ENCODE data around the gene KRTAP4-8.
"Not testable (repeated sequence)": the region's sequence is repeated elsewhere in the genome, so short reads cannot be mapped to it uniquely, and the experiment has no call there.

The KRTAP4-8 gene

DNA sequence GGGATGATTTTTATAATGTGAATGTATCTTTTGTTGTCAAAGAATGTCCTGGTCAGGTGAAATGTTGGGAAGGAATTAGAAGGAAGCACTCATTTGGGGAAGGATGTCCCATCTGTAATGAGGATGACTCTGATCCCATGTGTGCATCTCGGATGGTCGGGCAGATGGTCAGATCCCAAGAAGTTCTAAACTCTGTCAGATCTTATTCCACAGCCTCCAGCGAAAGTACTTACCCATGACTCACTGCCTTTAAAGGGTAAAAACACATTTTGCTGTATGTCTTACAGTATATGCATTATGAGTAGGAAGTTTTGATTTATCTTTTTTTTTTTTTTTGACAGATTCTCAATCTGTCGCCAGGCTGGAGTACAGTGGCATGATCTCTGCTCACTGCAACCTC lies 20.8 kb upstream of the KRTAP4-8 start:
- TF ChIP-seq, protein P1, sequence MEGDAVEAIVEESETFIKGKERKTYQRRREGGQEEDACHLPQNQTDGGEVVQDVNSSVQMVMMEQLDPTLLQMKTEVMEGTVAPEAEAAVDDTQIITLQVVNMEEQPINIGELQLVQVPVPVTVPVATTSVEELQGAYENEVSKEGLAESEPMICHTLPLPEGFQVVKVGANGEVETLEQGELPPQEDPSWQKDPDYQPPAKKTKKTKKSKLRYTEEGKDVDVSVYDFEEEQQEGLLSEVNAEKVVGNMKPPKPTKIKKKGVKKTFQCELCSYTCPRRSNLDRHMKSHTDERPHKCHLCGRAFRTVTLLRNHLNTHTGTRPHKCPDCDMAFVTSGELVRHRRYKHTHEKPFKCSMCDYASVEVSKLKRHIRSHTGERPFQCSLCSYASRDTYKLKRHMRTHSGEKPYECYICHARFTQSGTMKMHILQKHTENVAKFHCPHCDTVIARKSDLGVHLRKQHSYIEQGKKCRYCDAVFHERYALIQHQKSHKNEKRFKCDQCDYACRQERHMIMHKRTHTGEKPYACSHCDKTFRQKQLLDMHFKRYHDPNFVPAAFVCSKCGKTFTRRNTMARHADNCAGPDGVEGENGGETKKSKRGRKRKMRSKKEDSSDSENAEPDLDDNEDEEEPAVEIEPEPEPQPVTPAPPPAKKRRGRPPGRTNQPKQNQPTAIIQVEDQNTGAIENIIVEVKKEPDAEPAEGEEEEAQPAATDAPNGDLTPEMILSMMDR (conservative IDR thresholded peaks at IDR 0.05; ENCODE audit: low read depth, low read length) = no peak
- no peak for DNase-seq (ENCODE audit: low read depth)
- H3K4me3 ChIP-seq (ENCODE audit: low read length) = no peak overlapping the region

DNA sequence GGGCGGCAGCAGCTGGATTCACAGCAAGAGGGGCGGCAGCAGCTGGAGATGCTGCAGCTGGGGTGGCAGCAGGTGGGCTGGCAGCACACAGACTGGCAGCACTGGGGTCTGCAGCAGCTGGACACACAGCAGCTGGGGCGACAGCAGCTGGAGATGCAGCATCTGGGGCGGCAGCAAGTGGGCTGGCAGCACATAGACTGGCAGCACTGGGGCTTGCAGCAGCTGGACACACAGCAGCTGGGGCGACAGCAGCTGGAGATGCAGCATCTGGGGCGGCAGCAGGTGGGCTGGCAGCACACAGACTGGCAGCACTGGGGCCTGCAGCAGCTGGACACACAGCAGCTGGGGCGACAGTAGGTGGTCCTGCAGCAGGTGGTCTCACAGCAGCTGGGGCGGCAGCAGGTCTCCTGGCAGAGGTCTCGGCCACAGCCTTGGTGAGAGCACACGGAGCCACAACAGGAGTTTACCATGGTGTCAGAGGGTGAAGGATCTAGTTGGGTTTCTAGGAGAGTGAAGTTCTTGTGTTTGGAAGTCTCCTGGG lies 20.0 kb upstream of the KRTAP4-8 start, which contains the start of gene KRTAP4-11:
Gene KRTAP4-11, minus strand, starts transcription at position 528 of the 541 bp plus-strand sequence. Its CDS starts 58 bp downstream, at position 470.
- not testable (repeated sequence) for H3K4me3 ChIP-seq (ENCODE audit: low read length); DNase-seq (ENCODE audit: low read depth)

- no peak for DNase-seq (ENCODE audit: low read depth)
- TF ChIP-seq, protein P1 (conservative IDR thresholded peaks at IDR 0.05; ENCODE audit: low read depth, low read length) = no peak
- no peak overlapping the region for H3K4me3 ChIP-seq (ENCODE audit: low read length)
These were observed 18.4 kb upstream of the KRTAP4-8 start for GRCh38 chr17:41116297-41116696.

DNA sequence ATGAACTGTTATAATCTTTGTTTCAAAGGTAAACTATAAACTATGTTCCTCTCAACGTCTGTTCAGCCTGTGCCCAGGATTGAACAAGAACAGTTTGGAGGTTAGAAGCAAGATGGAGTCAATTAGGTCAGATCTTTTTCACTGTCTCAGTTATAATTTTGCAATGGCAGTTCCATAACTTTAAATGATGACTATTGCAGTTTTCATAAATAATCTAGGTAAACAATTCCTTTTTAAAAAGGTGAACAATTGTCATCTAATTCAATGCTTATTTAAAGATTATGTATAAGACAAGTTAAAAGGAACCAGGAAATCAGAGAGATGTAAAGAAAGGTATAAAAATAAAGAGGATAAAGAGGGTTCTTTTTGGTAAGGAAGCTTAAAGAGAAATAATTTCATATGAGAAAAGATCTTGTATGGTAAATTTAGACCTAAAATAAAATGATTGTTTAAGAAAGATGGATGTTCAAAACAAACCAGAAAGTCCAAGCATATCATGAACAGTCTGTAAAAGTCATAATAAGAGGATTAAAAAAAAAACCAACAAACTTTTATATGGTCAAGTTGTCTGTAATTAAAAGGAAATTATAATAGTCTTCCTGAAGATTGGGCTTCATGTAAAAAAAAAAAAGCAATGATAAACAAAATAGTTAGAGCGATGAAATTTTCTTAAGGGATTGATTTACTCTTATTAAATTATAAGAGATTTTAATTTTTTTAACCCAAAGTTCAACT lies 13.4 kb upstream of the KRTAP4-8 start:
- TF ChIP-seq, protein P1 (conservative IDR thresholded peaks at IDR 0.05; ENCODE audit: low read depth, low read length) = no peak
- DNase-seq (ENCODE audit: low read depth) = no peak
- H3K4me3 ChIP-seq (ENCODE audit: low read length) = no peak overlapping the region

GRCh38 chr17:41108728-41109386 lies 10.9 kb upstream of the KRTAP4-8 start:
- not testable (repeated sequence) for H3K4me3 ChIP-seq (ENCODE audit: low read length)

GRCh38 chr17:41107941-41108450 lies 10.1 kb upstream of the KRTAP4-8 start:
- H3K4me3 ChIP-seq (ENCODE audit: low read length) = no peak overlapping the region
- DNase-seq (ENCODE audit: low read depth) = no peak
- TF ChIP-seq, protein P1 (conservative IDR thresholded peaks at IDR 0.05; ENCODE audit: low read depth, low read length) = no peak

More at GRCh38 chr17:41108728-41109386, 10.9 kb upstream of the KRTAP4-8 start:
- DNase-seq (ENCODE audit: low read depth) = not testable (repeated sequence)

- H3K4me3 ChIP-seq (ENCODE audit: low read length); DNase-seq (ENCODE audit: low read depth): not testable (repeated sequence)
These were observed 7.4 kb upstream of the KRTAP4-8 start, which contains the start of gene KRTAP4-9 for GRCh38 chr17:41105347-41105746. TSS of gene KRTAP4-9 (plus strand) at chr17:41105389. CDS start at chr17:41105389, 0 bp downstream.

GRCh38 chr17:41104386-41105038 lies 6.6 kb upstream of the KRTAP4-8 start:
- DNase-seq (ENCODE audit: low read depth); H3K4me3 ChIP-seq (ENCODE audit: low read length): not testable (repeated sequence)
